Hepatocyte (in vitro differentiated cells): Measurements from ENCODE around the gene RIMS1. TPM values are rescaled to one million over a fixed set of nuclear protein-coding genes. Genes with fewer than 3 reads are reported as not detected.

Experiments used
- DNase-seq: peaks from one replicate; pipeline ENCODE4 v3.0.0-alpha.2; 2016; ENCODE audit warnings: low spot score
- H2AFZ ChIP-seq: fragments of 200-600 bp; sonication (generic); 2 replicates; pipeline ENCODE4 v1.6.0; 2016; ENCODE audit warnings: antibody characterized with exemption, mild to moderate bottlenecking
- H3K27ac ChIP-seq: fragments of 200-600 bp; sonication (generic); 2 replicates; pipeline ENCODE4 v1.5.1; 2016; ENCODE audit warnings: mild to moderate bottlenecking
- H3K27me3 ChIP-seq: fragments of 200-600 bp; sonication (generic); 2 replicates; pipeline ENCODE4 v1.6.1; 2016
- H3K36me3 ChIP-seq: fragments of 200-600 bp; sonication (generic); replicated peaks from 2 replicates; pipeline ENCODE4 v1.5.1; 2016; ENCODE audit warnings: low read depth; ENCODE audit not compliant: insufficient read depth
- H3K4me1 ChIP-seq: fragments of 200-600 bp; sonication (generic); 2 replicates; pipeline ENCODE4 v1.5.1; 2016; ENCODE audit warnings: mild to moderate bottlenecking, moderate library complexity; ENCODE audit not compliant: insufficient read depth
- H3K4me2 ChIP-seq: fragments of 200-600 bp; sonication (generic); 2 replicates; pipeline ENCODE4 v1.6.0; 2016
- H3K4me3 ChIP-seq: fragments of 200-600 bp; sonication (generic); 2 replicates; pipeline ENCODE4 v1.5.1; 2016; ENCODE audit warnings: mild to moderate bottlenecking
- H3K79me2 ChIP-seq: fragments of 200-600 bp; sonication (generic); 2 replicates; pipeline ENCODE4 v1.6.0; 2017; ENCODE audit warnings: mild to moderate bottlenecking
- H3K9me2 ChIP-seq: fragments of 200-600 bp; sonication (generic); replicated peaks from 2 replicates; pipeline ENCODE4 v1.6.0; 2017; ENCODE audit warnings: mild to moderate bottlenecking; ENCODE audit not compliant: insufficient read depth
- H3K9me3 ChIP-seq: fragments of 200-600 bp; sonication (generic); 2 replicates; pipeline ENCODE4 v1.5.1; 2016; ENCODE audit warnings: low read depth, mild to moderate bottlenecking
- H4K20me1 ChIP-seq: fragments of 200-600 bp; sonication (generic); 2 replicates; pipeline ENCODE4 v1.6.0; 2016; ENCODE audit warnings: mild to moderate bottlenecking; ENCODE audit not compliant: insufficient read depth, poor library complexity, severe bottlenecking
- CTCF ChIP-seq: fragments of 200-600 bp; sonication (generic); IDR thresholded peaks from 2 replicates; pipeline ENCODE4 v1.5.1; 2016; ENCODE audit warnings: antibody characterized with exemption, mild to moderate bottlenecking; ENCODE audit not compliant: poor library complexity
- EZH2 ChIP-seq: fragments of 200-600 bp; sonication (generic); IDR thresholded peaks from 2 replicates; pipeline ENCODE4 v1.6.1; 2016; ENCODE audit warnings: antibody characterized with exemption, mild to moderate bottlenecking, borderline replicate concordance
- EZH2phosphoT487 ChIP-seq: fragments of 200-600 bp; sonication (generic); IDR thresholded peaks from one replicate; pipeline ENCODE4 v1.6.1; 2018; ENCODE audit warnings: antibody characterized with exemption, mild to moderate bottlenecking, low read depth, moderate library complexity; ENCODE audit not compliant: unreplicated experiment, severe bottlenecking
- WGBS: methylation state at CpG from one replicate; pipeline ENCODE4 v1.1.6; 2016; ENCODE audit warnings: low lambda C conversion rate; ENCODE audit errors: missing lambda C conversion rate; 5-methylcytosine and 5-hydroxymethylcytosine counted together
- polyA plus RNA-seq: library from polyadenylated mRNA; unstranded; fragments of >200 nt; fragmentation: Nextera tagmentation; extraction: Ambion mirVana; gene quantifications from 2 replicates; pipeline ENCODE4 v1.2.1, GENCODE V29; 2016
- total RNA-seq: library from RNA; depleted of rRNA; stranded (reverse); fragments of >200 nt; gene quantifications from 2 replicates; pipeline ENCODE4 v1.2.3, GENCODE V29; 2014

Gene RIMS1
- total and polyA plus RNA-seq, 2 experiments from 2014 or later = 0.45 to 5.5 TPM

- Histone ChIP-seq H3K4me3 (no peak overlapping the region), H3K79me2 (no peaks in the 10 kb centered on the region), H3K36me3 (no peaks in the 10 kb centered on the region), H3K4me2 (no peak overlapping the region), H2AFZ (no peak overlapping the region), H3K9me3 (no peaks in the 10 kb centered on the region), H3K27me3 (no peaks in the 10 kb centered on the region), H3K4me1 (no peaks in the 10 kb centered on the region), H3K27ac (no peak overlapping the region), H3K9me2 (no peaks in the 10 kb centered on the region), H4K20me1 (no peaks in the 10 kb centered on the region)
- no peak for DNase-seq
- 68% methylated on average over 1 of the region's 1 CpG for WGBS
- no peak for TF ChIP-seq EZH2
- no peak for TF ChIP-seq EZH2phosphoT487
- no peak for TF ChIP-seq CTCF
These were observed 362.3 kb downstream of the RIMS1 start for GRCh38 chr6:72248621-72249020.

GRCh38 chr6:72250664-72251063 lies 364.3 kb downstream of the RIMS1 start:
- Histone ChIP-seq H3K9me2 (no peaks in the 10 kb centered on the region), H3K79me2 (no peaks in the 10 kb centered on the region)
- TF ChIP-seq CTCF = peak; percentile 26
- TF ChIP-seq EZH2phosphoT487 = no peak
- no peak for TF ChIP-seq EZH2

GRCh38 chr6:72260489-72260888 lies 374.1 kb downstream of the RIMS1 start:
- Histone ChIP-seq H3K27ac (no peak overlapping the region), H3K4me2 (no peak overlapping the region), H3K4me3 (no peak overlapping the region), H3K36me3 (no peaks in the 10 kb centered on the region), H3K79me2 (no peaks in the 10 kb centered on the region), H3K9me3 (no peaks in the 10 kb centered on the region), H3K4me1 (no peaks in the 10 kb centered on the region), H3K9me2 (no peaks in the 10 kb centered on the region), H4K20me1 (no peaks in the 10 kb centered on the region), H3K27me3 (no peaks in the 10 kb centered on the region), H2AFZ (no peak overlapping the region)
- DNase-seq = no peak
- WGBS = 70% methylated on average over 3 of the region's 3 CpGs
- TF ChIP-seq EZH2 = no peak
- TF ChIP-seq EZH2phosphoT487 = no peak
- no peak for TF ChIP-seq CTCF

More at GRCh38 chr6:72250664-72251063, 364.3 kb downstream of the RIMS1 start:
- no peaks in the 10 kb centered on the region for H3K4me1 ChIP-seq
- no peak overlapping the region for H3K4me2 ChIP-seq
- H2AFZ ChIP-seq = no peak overlapping the region
- H4K20me1 ChIP-seq = no peaks in the 10 kb centered on the region
- no peak overlapping the region for H3K27ac ChIP-seq
- no peak overlapping the region for H3K4me3 ChIP-seq
- no peak for DNase-seq
- WGBS = 96% methylated on average over 3 of the region's 3 CpGs
- H3K9me3 ChIP-seq = no peaks in the 10 kb centered on the region
- no peaks in the 10 kb centered on the region for H3K36me3 ChIP-seq
- no peaks in the 10 kb centered on the region for H3K27me3 ChIP-seq

GRCh38 chr6:72261554-72261953 lies 375.2 kb downstream of the RIMS1 start:
- WGBS = 71% methylated on average over 3 of the region's 3 CpGs
- Histone ChIP-seq H3K36me3 (no peaks in the 10 kb centered on the region), H4K20me1 (no peaks in the 10 kb centered on the region), H2AFZ (no peak overlapping the region), H3K4me1 (no peaks in the 10 kb centered on the region), H3K9me2 (no peaks in the 10 kb centered on the region), H3K4me3 (no peak overlapping the region), H3K27ac (no peak overlapping the region), H3K9me3 (no peaks in the 10 kb centered on the region), H3K79me2 (no peaks in the 10 kb centered on the region), H3K27me3 (no peaks in the 10 kb centered on the region), H3K4me2 (no peak overlapping the region)
- no peak for TF ChIP-seq EZH2phosphoT487
- DNase-seq = no peak
